Panc1 (cell line): Measurements from ENCODE around the gene MGAT5B. TPM values are rescaled to one million over a fixed set of nuclear protein-coding genes. Genes with fewer than 3 reads are reported as not detected.
A peak's percentile ranks its signal among the peaks of the same experiment; 100 is the strongest.

Source experiments
- ATAC-seq: fragments of 200-7000 bp; cut with Tn5 transposase; 2 replicates; pipeline ENCODE4 v1.9.1; 2020; ENCODE audit warnings: mild to moderate bottlenecking, moderate library complexity
- BruUV-seq: library from RNA; stranded (reverse); fragments of 400-500 nt; replicated peaks from 2 replicates; lab custom pipeline; 2021; lab: Mats Ljungman, UMichigan
- CTCF ChIA-PET: fragments of 300-600 bp; sonication (Branson Sonifier 250); formaldehyde crosslinking; loops from one replicate; lab custom pipeline; 2022; ENCODE audit warnings: antibody characterized with exemption; lab: Charles Lee
- POLR2A ChIA-PET: fragments of 300-600 bp; sonication (Branson Sonifier 250); formaldehyde crosslinking; loops from one replicate; lab custom pipeline; 2022; ENCODE audit warnings: antibody characterized with exemption; lab: Charles Lee
- DNase-seq: peaks from one replicate; pipeline ENCODE4 v3.0.0-alpha.2; 2010; ENCODE audit warnings: low read depth, low spot score
- H3K27ac ChIP-seq: 2 replicates; pipeline ENCODE4 v1.5.1; 2011; ENCODE audit warnings: mild to moderate bottlenecking, low read length, inconsistent platforms
- H3K27me3 ChIP-seq: fragments of 200-500 bp; sonication (Bioruptor generic); 2 replicates; pipeline ENCODE4 v1.6.0; 2014; ENCODE audit warnings: low read length, inconsistent platforms; ENCODE audit not compliant: control insufficient read depth, insufficient read depth
- H3K36me3 ChIP-seq: fragments of 200-500 bp; sonication (Bioruptor generic); 2 replicates; pipeline ENCODE4 v1.5.1; 2014; ENCODE audit warnings: inconsistent platforms, mild to moderate bottlenecking, low read length, moderate library complexity; ENCODE audit not compliant: control insufficient read depth, insufficient read depth
- H3K4me1 ChIP-seq: 2 replicates; pipeline ENCODE4 v1.5.1; 2011; ENCODE audit warnings: inconsistent platforms, mild to moderate bottlenecking, low read length, moderate library complexity; ENCODE audit not compliant: control insufficient read depth, insufficient read depth
- H3K4me3 ChIP-seq, 2 experiments: 2 replicates each; pipeline ENCODE4 v1.5.1; 2011 to 2012; ENCODE audit warnings: low read depth in 2 of 2, low read length in 2 of 2, mild to moderate bottlenecking in 2 of 2, inconsistent platforms in 1 of 2, moderate library complexity in 1 of 2
- H3K9me3 ChIP-seq: fragments of 200-500 bp; sonication (Bioruptor generic); 2 replicates; pipeline ENCODE4 v1.5.1; 2014; ENCODE audit warnings: low read depth, mild to moderate bottlenecking, inconsistent platforms, low read length, moderate library complexity; ENCODE audit not compliant: control insufficient read depth, insufficient read depth
- POLR2AphosphoS5 ChIP-seq: IDR thresholded peaks from 2 replicates; pipeline ENCODE4 v1.6.1; 2012; ENCODE audit warnings: mild to moderate bottlenecking, low read depth, low read length, moderate library complexity
- SIN3A ChIP-seq: IDR thresholded peaks from 2 replicates; pipeline ENCODE4 v1.6.1; 2012; ENCODE audit warnings: low read depth, mild to moderate bottlenecking, low read length, moderate library complexity, borderline replicate concordance; ENCODE audit not compliant: insufficient read depth
- TCF7L2 ChIP-seq: IDR thresholded peaks from 2 replicates; pipeline ENCODE4 v1.6.1; 2011; ENCODE audit warnings: mild to moderate bottlenecking, low read depth, low read length, inconsistent platforms
- in situ Hi-C: cut with HindIII; loops from 2 replicates; pipeline ENCODE4 v1.10.0; 2016; ENCODE audit warnings: low sequenced_read_pairs, low pct_unique_long_range_greater_than_20kb
- intact Hi-C: fragments of 100-400 bp; cut with micrococcal nuclease; formaldehyde crosslinking; loops from one replicate; pipeline ENCODE4 v1.10.0; 2022; ENCODE audit not compliant: unreplicated experiment
- total RNA-seq: library from RNA; stranded (reverse); gene quantifications from one replicate; pipeline ENCODE4 v1.2.1, GENCODE V29; 2021; ENCODE audit not compliant: unreplicated experiment
- TF ChIP-seq, protein P1 (sequence below): fragments of 450-650 bp; IDR thresholded peaks from 2 replicates; pipeline ENCODE4 v1.5.1; 2017; ENCODE audit warnings: mild to moderate bottlenecking
- TF ChIP-seq, protein P2 (sequence below), 2 experiments: IDR thresholded peaks; 2 replicates each; pipeline ENCODE4 v1.6.1; 2011 to 2012; ENCODE audit warnings: low read depth in 2 of 2, control low read depth in 1 of 2, low read length in 1 of 2, mild to moderate bottlenecking in 1 of 2, moderate library complexity in 1 of 2; ENCODE audit not compliant: insufficient read depth in 1 of 2

MGAT5B gene
- total RNA-seq, 1 experiment from 2014 or later = 34.9 TPM

DNA sequence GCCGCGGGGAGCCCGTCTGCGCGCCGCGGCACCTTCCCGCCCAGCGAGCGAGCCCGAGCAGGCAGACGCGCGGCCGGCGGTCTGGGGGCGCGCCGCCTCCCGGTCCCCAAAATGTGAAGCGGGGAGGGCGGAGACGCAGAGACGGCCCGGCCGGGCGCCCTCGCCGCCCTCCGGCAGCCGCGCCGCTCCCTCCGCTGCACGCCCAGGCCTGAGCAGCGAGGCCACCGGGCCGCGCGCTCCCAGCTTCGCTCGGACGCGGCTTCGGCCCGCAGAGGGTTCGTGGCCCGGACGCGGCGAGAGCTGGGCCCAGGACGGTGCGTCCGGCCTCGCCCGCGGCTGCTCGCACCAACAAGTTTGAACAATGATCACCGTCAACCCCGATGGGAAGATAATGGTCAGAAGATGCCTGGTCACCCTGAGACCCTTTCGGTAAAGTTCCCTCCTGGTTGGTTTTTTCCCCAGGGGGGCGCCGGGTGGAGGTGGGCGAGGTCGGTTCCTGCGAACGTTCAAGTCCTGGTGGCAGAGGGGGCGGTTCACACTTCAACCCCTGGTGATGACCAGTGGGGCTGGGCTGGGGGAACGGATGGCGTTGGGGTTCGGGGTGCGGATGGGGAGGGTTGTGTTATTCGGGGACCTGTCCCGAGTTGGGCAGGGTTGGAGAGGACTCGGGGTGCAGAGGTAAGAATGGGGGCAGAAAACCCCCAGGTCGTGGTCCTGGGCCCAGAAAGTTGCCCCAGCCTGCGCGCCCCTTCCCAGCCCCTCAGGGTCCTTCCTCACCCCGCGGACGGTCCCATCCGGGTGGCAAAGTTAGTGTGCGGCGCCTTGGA, 678 bp downstream of the MGAT5B start:
- no peak for DNase-seq
- TF ChIP-seq SIN3A (no peak; the same call in 1 of the 2 replicates), TCF7L2 (no peak), POLR2AphosphoS5 (no peak)
- TF ChIP-seq, protein P1, sequence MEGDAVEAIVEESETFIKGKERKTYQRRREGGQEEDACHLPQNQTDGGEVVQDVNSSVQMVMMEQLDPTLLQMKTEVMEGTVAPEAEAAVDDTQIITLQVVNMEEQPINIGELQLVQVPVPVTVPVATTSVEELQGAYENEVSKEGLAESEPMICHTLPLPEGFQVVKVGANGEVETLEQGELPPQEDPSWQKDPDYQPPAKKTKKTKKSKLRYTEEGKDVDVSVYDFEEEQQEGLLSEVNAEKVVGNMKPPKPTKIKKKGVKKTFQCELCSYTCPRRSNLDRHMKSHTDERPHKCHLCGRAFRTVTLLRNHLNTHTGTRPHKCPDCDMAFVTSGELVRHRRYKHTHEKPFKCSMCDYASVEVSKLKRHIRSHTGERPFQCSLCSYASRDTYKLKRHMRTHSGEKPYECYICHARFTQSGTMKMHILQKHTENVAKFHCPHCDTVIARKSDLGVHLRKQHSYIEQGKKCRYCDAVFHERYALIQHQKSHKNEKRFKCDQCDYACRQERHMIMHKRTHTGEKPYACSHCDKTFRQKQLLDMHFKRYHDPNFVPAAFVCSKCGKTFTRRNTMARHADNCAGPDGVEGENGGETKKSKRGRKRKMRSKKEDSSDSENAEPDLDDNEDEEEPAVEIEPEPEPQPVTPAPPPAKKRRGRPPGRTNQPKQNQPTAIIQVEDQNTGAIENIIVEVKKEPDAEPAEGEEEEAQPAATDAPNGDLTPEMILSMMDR = no peak
- TF ChIP-seq, protein P2, sequence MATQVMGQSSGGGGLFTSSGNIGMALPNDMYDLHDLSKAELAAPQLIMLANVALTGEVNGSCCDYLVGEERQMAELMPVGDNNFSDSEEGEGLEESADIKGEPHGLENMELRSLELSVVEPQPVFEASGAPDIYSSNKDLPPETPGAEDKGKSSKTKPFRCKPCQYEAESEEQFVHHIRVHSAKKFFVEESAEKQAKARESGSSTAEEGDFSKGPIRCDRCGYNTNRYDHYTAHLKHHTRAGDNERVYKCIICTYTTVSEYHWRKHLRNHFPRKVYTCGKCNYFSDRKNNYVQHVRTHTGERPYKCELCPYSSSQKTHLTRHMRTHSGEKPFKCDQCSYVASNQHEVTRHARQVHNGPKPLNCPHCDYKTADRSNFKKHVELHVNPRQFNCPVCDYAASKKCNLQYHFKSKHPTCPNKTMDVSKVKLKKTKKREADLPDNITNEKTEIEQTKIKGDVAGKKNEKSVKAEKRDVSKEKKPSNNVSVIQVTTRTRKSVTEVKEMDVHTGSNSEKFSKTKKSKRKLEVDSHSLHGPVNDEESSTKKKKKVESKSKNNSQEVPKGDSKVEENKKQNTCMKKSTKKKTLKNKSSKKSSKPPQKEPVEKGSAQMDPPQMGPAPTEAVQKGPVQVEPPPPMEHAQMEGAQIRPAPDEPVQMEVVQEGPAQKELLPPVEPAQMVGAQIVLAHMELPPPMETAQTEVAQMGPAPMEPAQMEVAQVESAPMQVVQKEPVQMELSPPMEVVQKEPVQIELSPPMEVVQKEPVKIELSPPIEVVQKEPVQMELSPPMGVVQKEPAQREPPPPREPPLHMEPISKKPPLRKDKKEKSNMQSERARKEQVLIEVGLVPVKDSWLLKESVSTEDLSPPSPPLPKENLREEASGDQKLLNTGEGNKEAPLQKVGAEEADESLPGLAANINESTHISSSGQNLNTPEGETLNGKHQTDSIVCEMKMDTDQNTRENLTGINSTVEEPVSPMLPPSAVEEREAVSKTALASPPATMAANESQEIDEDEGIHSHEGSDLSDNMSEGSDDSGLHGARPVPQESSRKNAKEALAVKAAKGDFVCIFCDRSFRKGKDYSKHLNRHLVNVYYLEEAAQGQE (IDR thresholded peaks at IDR 0.05; ENCODE audit: insufficient read depth in 1 of 2, low read depth in 2 of 2, low read length in 1 of 2) = no peak
- Histone ChIP-seq H3K4me3 (peak overlapping the region; percentile 65 to 73), H3K27ac (peak overlapping the region; percentile 78), H3K9me3 (no peaks in the 10 kb centered on the region), H3K4me1 (peaks cover 49% of the 10 kb centered on the region), H3K36me3 (no peaks in the 10 kb centered on the region), H3K27me3 (no peaks in the 10 kb centered on the region)
- intact Hi-C loops = loop anchor here (2.0 kb wide), 1 partner anchor 52 kb away; no protein-coding TSS in a partner anchor
- BruUV-seq = no TSS peak
- CTCF ChIA-PET = interaction anchor here (0.5 to 1.3 kb wide), 6 partner anchors 27 to 198 kb away, joined by 3 to 18 read pairs (median 4); no protein-coding TSS in a partner anchor
- POLR2A ChIA-PET = no interaction called here
- in situ Hi-C loops = no loop called here
- ATAC-seq = peak; percentile 29

DNA sequence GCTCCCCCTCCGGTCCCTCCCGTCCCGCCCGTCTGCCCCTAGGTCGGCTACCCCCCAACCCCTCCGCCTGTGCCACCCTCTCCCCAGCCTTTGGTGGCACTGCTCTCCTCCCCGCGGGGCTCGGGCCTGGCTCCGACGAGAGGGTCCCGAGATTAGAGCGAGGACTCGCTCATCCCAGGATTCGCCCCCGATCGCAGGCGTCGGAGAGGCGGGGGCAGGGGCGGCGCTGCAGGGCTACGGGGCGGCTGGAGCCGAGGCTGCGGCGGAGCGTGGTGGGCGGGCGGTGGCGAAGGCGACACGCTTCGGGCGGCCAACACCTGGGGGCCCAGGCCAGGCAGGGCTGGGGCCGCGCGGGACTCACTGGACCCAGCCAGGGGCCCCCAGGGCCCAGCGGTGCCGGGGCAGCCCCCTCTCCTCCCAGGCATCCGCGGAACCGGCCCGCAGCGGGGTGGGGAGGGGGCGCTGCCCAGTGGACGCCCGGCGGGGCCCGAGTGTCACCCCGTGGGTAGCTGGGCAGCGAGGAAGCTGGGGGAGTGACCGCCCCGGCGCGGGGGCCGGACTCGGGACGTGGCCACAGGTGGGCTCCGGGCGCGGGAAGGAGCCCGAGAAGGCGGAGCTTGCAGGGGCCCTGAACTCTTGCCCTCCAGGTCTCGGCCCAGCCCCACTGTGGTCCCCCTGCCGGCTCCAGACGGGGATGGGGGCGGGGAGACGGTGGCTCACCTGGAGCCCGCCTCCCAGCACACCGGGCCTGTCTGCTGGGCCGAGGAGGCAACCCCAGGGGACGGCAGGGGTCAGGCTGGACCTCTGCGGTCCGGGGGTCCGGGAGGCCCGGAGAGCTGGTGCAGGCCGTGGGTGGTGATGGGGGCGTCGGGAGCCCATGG, 1.5 kb downstream of the MGAT5B start:
- no peak for DNase-seq
- Histone ChIP-seq H3K9me3 (no peaks in the 10 kb centered on the region), H3K27me3 (no peaks in the 10 kb centered on the region), H3K36me3 (no peaks in the 10 kb centered on the region), H3K27ac (peak overlapping the region; percentile 81), H3K4me1 (peaks cover 49% of the 10 kb centered on the region), H3K4me3 (peak overlapping the region; percentile 65 to 73)
- TF ChIP-seq, protein P2 (IDR thresholded peaks at IDR 0.05; ENCODE audit: insufficient read depth in 1 of 2, low read depth in 2 of 2, low read length in 1 of 2) = no peak; a peak in 1 of 4 replicates
- 0 out of 2 replicates have a peak, but pooled peaks have one; percentile 31 for TF ChIP-seq SIN3A
- TF ChIP-seq, protein P1 = no peak
- intact Hi-C loops (loop anchor here (2.0 kb wide), 1 partner anchor 53 kb away; no protein-coding TSS in a partner anchor), in situ Hi-C loops (no loop called here)
- BruUV-seq = no TSS peak
- ChIA-PET POLR2A (no interaction called here), CTCF (no interaction called here)
- peak; percentile 20 for ATAC-seq
